ENCODE data around the gene PROS1. TPM values are rescaled to one million over a fixed set of nuclear protein-coding genes. Genes with fewer than 3 reads are reported as not detected.

Gene PROS1
- total RNA-seq, 2 experiments from 2014 or later, result not detected

DNA sequence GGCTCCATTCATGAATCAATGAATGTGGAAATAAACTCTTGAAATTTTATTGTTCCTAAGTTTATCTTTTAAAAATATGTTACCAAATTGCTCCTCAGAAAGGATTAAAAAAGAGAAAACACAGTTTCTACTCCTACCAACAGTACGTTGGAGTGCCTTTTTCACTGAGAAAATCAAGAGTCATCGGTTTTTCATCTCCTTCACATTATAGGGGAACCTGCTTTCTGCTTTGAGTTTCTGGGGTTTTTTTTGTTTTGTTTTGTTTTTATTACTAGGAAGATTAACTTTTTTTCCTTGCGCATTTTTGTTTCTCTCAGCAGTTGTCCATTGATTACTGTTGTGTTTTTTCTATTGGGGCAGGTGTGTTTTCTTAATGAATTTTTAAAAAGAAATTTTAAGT lies 9.7 kb upstream of the PROS1 start:
- TF ChIP-seq CTCF (IDR thresholded peaks at IDR 0.05), result no peak
- Histone ChIP-seq H3K27ac (ENCODE audit: low read depth in 1 of 2, low read length in 2 of 2) (no peak overlapping the region), H3K4me3 (ENCODE audit: low read length) (no peak overlapping the region), H3K27me3 (ENCODE audit: control insufficient read depth in 1 of 2, insufficient read depth in 2 of 2, low read length in 2 of 2) (no peaks in the 10 kb centered on the region), H3K9me3 (ENCODE audit: control insufficient read depth in 1 of 2, insufficient read depth in 1 of 2, low read length in 2 of 2) (no peaks in the 10 kb centered on the region), H3K4me1 (ENCODE audit: insufficient read depth, low read length) (peaks cover 16% of the 10 kb centered on the region), H3K36me3 (ENCODE audit: insufficient read depth, low read length) (no peaks in the 10 kb centered on the region)
- intact Hi-C loops (cut with DNase I, micrococcal nuclease), result no loop called here
- Mint-ChIP-seq H3K4me3 (no peak overlapping the region), H3K36me3 (ENCODE audit: low read depth) (peaks cover 3% of the 10 kb centered on the region), H3K4me1 (ENCODE audit: low read depth) (peaks cover 33% of the 10 kb centered on the region), H3K9me3 (no peaks in the 10 kb centered on the region), H3K27ac (no peak overlapping the region), H3K27me3 (no peaks in the 10 kb centered on the region)
- ChIA-PET POLR2A (no interaction called here), CTCF (no interaction called here)
- DNase-seq, result no peak
- no peak for ATAC-seq (ENCODE audit: poor library complexity)

- H3K4me3 Mint-ChIP-seq, result peak overlapping the region; percentile 95
- H3K4me1 Mint-ChIP-seq (ENCODE audit: low read depth), result peaks cover 33% of the 10 kb centered on the region
- Histone ChIP-seq H3K9me3 (ENCODE audit: control insufficient read depth in 1 of 2, insufficient read depth in 1 of 2, low read length in 2 of 2) (no peaks in the 10 kb centered on the region), H3K36me3 (ENCODE audit: insufficient read depth, low read length) (no peaks in the 10 kb centered on the region), H3K27me3 (ENCODE audit: control insufficient read depth in 1 of 2, insufficient read depth in 2 of 2, low read length in 2 of 2) (no peaks in the 10 kb centered on the region), H3K27ac (ENCODE audit: low read depth in 1 of 2, low read length in 2 of 2) (no peak overlapping the region), H3K4me1 (ENCODE audit: insufficient read depth, low read length) (peaks cover 16% of the 10 kb centered on the region), H3K4me3 (ENCODE audit: low read length) (no peak overlapping the region)
- intact Hi-C loops (cut with DNase I, micrococcal nuclease), result loop anchor here in 1 of 2 experiments (1.0 kb wide), 1 partner anchor 84 kb away; no protein-coding TSS in a partner anchor
- no peaks in the 10 kb centered on the region for H3K27me3 Mint-ChIP-seq
- no peaks in the 10 kb centered on the region for H3K9me3 Mint-ChIP-seq
- POLR2A ChIA-PET, result no interaction called here
- no peak for TF ChIP-seq CTCF (IDR thresholded peaks at IDR 0.05)
- no peak for ATAC-seq (ENCODE audit: poor library complexity)
- H3K27ac Mint-ChIP-seq, result peak overlapping the region; percentile 25
- CTCF ChIA-PET, result no interaction called here
- H3K36me3 Mint-ChIP-seq (ENCODE audit: low read depth), result peaks cover 3% of the 10 kb centered on the region
- DNase-seq, result no peak
These were observed 8.0 kb upstream of the PROS1 start for GRCh38 chr3:93981649-93982048.

- H3K9me3 ChIP-seq (ENCODE audit: control insufficient read depth in 1 of 2, insufficient read depth in 1 of 2, low read length in 2 of 2), result no peaks in the 10 kb centered on the region
- Mint-ChIP-seq H3K27me3 (no peaks in the 10 kb centered on the region), H3K4me1 (ENCODE audit: low read depth) (peaks cover 38% of the 10 kb centered on the region), H3K36me3 (ENCODE audit: low read depth) (peaks cover 3% of the 10 kb centered on the region), H3K27ac (peak within 1 kb of the TSS; percentile 85), H3K4me3 (peak within 1 kb of the TSS; percentile 95), H3K9me3 (no peaks in the 10 kb centered on the region)
- H3K27ac ChIP-seq (ENCODE audit: low read depth in 1 of 2, low read length in 2 of 2), result peak within 1 kb of the TSS; percentile 80 to 92
- intact Hi-C loops (cut with DNase I, micrococcal nuclease), result loop anchor here in 1 of 2 experiments (1.0 kb wide), 1 partner anchor 83 kb away; the partner anchor contains the start of gene NSUN3
- ChIA-PET POLR2A (interaction anchor here (0.6 to 2.2 kb wide), 5 partner anchors 9 to 90 kb away, joined by 3 to 28 read pairs (median 3); partner anchors contain the start of genes DHFR2 and NSUN3), CTCF (interaction anchor here (1.1 kb wide), 1 partner anchor 89 kb away, joined by 5 read pairs; no protein-coding TSS in a partner anchor)
- DNase-seq (peak; percentile 85 to 98 (median 90)), ATAC-seq (ENCODE audit: poor library complexity) (peak; percentile 100)
- H3K27me3 ChIP-seq (ENCODE audit: control insufficient read depth in 1 of 2, insufficient read depth in 2 of 2, low read length in 2 of 2), result no peaks in the 10 kb centered on the region
- H3K4me3 ChIP-seq (ENCODE audit: low read length), result peak within 1 kb of the TSS; percentile 97
- peaks cover 16% of the 10 kb centered on the region for H3K4me1 ChIP-seq (ENCODE audit: insufficient read depth, low read length)
- TF ChIP-seq CTCF (IDR thresholded peaks at IDR 0.05), result no peak
- no peaks in the 10 kb centered on the region for H3K36me3 ChIP-seq (ENCODE audit: insufficient read depth, low read length)
These were observed 6.4 kb upstream of the PROS1 start, which contains the start of gene ARL13B for GRCh38 chr3:93979850-93980676. TSS of gene ARL13B (plus strand) at chr3:93980155. CDS start at chr3:93980424, 269 bp downstream.
